WTC11 (cell line): ENCODE results near the gene IL36B. TPM values are rescaled to one million over a fixed set of nuclear protein-coding genes. Genes with fewer than 3 reads are reported as not detected.

ENCODE experiments used
- ATAC-seq: fragments of 200-7000 bp; cut with Tn5 transposase; 2 replicates; pipeline ENCODE4 v1.10.0; 2021; ENCODE audit warnings: mild to moderate bottlenecking, moderate library complexity
- CTCF ChIA-PET: fragments of 300-600 bp; sonication (Branson Sonifier 250); formaldehyde crosslinking; loops from one replicate; lab custom pipeline; 2021; ENCODE audit warnings: antibody characterized with exemption; lab: Charles Lee
- POLR2A ChIA-PET: fragments of 350-600 bp; sonication (Branson Sonifier 250); formaldehyde crosslinking; loops from one replicate; lab custom pipeline; 2021; ENCODE audit warnings: antibody characterized with exemption; lab: Charles Lee
- DNase-seq: peaks from one replicate; pipeline ENCODE4 v3.0.0; 2021; ENCODE audit warnings: low spot score
- H3K27ac Mint-ChIP-seq: 2 replicates; pipeline ENCODE4 v1.8.0; 2021; ENCODE audit warnings: mixed read lengths
- H3K27me3 Mint-ChIP-seq: 2 replicates; pipeline ENCODE4 v1.8.0; 2021; ENCODE audit warnings: low read depth, mild to moderate bottlenecking, moderate library complexity, mixed read lengths
- H3K36me3 Mint-ChIP-seq: 2 replicates; pipeline ENCODE4 v1.8.0; 2021; ENCODE audit warnings: mixed read lengths
- H3K4me1 Mint-ChIP-seq: 2 replicates; pipeline ENCODE4 v1.8.0; 2022; ENCODE audit warnings: mixed read lengths
- H3K4me3 Mint-ChIP-seq: 2 replicates; pipeline ENCODE4 v1.8.0; 2021; ENCODE audit warnings: mild to moderate bottlenecking, moderate library complexity, mixed read lengths
- H3K9me3 Mint-ChIP-seq: 2 replicates; pipeline ENCODE4 v1.8.0; 2021; ENCODE audit warnings: mixed read lengths
- ATF1 ChIP-seq: sonication (generic); formaldehyde crosslinking; IDR thresholded peaks from 2 replicates; pipeline ENCODE4 v1.8.1; 2023; ENCODE audit warnings: mild to moderate bottlenecking, moderate library complexity, missing genetic modification reagents
- CBFB ChIP-seq: sonication (generic); formaldehyde crosslinking; IDR thresholded peaks from 2 replicates; pipeline ENCODE4 v1.8.1; 2022; ENCODE audit warnings: mild to moderate bottlenecking, low read depth, missing genetic modification reagents
- EMX1 ChIP-seq: fragments of 250-450 bp; sonication (Bioruptor Pico); IDR thresholded peaks from 2 replicates; pipeline ENCODE4 v1.8.0; 2021; ENCODE audit warnings: mild to moderate bottlenecking
- ETV6 ChIP-seq: sonication (generic); formaldehyde crosslinking; IDR thresholded peaks from 2 replicates; pipeline ENCODE4 v1.8.1; 2022; ENCODE audit warnings: mild to moderate bottlenecking, missing genetic modification reagents
- GTF2I ChIP-seq: fragments of 250-450 bp; sonication (Bioruptor Pico); conservative IDR thresholded peaks from 2 replicates; pipeline ENCODE4 v1.4.0; 2021; ENCODE audit warnings: mild to moderate bottlenecking
- RELA ChIP-seq: sonication (generic); formaldehyde crosslinking; IDR thresholded peaks from 2 replicates; pipeline ENCODE4 v1.8.1; 2022; ENCODE audit warnings: missing genetic modification reagents, mild to moderate bottlenecking, borderline replicate concordance
- SP1 ChIP-seq: sonication (generic); formaldehyde crosslinking; conservative IDR thresholded peaks from 2 replicates; pipeline ENCODE4 v1.8.1; 2022; ENCODE audit warnings: missing genetic modification reagents
- TEAD4 ChIP-seq: sonication (generic); formaldehyde crosslinking; IDR thresholded peaks from 2 replicates; pipeline ENCODE4 v1.8.0; 2022; ENCODE audit warnings: mild to moderate bottlenecking, missing genetic modification reagents
- ZNF121 ChIP-seq: sonication (generic); formaldehyde crosslinking; IDR thresholded peaks from 2 replicates; pipeline ENCODE4 v1.8.0; 2023; ENCODE audit warnings: missing genetic modification reagents
- ZNF317 ChIP-seq: sonication (generic); formaldehyde crosslinking; IDR thresholded peaks from 2 replicates; pipeline ENCODE4 v1.8.1; 2023; ENCODE audit warnings: low read depth, mild to moderate bottlenecking, moderate library complexity, missing genetic modification reagents, borderline replicate concordance
- ZNF416 ChIP-seq: fragments of 250-450 bp; sonication (Bioruptor Pico); IDR thresholded peaks from 2 replicates; pipeline ENCODE4 v1.9.0; 2021; ENCODE audit warnings: mild to moderate bottlenecking, inconsistent platforms
- ZNF671 ChIP-seq: fragments of 250-450 bp; sonication (Bioruptor Pico); IDR thresholded peaks from 2 replicates; pipeline ENCODE4 v1.8.0; 2021; ENCODE audit warnings: mild to moderate bottlenecking
- total RNA-seq: library from RNA; stranded (reverse); gene quantifications from 3 replicates; pipeline ENCODE4 v1.2.3, GENCODE V29; 2021
- TF ChIP-seq, protein P1 (sequence below): sonication (generic); formaldehyde crosslinking; IDR thresholded peaks from 2 replicates; pipeline ENCODE4 v1.8.1; 2023; ENCODE audit warnings: mild to moderate bottlenecking, missing genetic modification reagents
- TF ChIP-seq, protein P2 (sequence below): sonication (generic); formaldehyde crosslinking; IDR thresholded peaks from 2 replicates; pipeline ENCODE4 v1.8.0; 2023; ENCODE audit warnings: mild to moderate bottlenecking, missing genetic modification reagents
- TF ChIP-seq, protein P3 (sequence below): sonication (generic); formaldehyde crosslinking; IDR thresholded peaks from 2 replicates; pipeline ENCODE4 v1.8.0; 2022; ENCODE audit warnings: mild to moderate bottlenecking, missing genetic modification reagents
- TF ChIP-seq, protein P4 (sequence below): fragments of 250-450 bp; sonication (Bioruptor Pico); IDR thresholded peaks from 2 replicates; pipeline ENCODE4 v1.9.0; 2021; ENCODE audit warnings: mild to moderate bottlenecking
- TF ChIP-seq, protein P5 (sequence below): sonication (generic); formaldehyde crosslinking; IDR thresholded peaks from 2 replicates; pipeline ENCODE4 v1.8.1; 2022; ENCODE audit warnings: missing genetic modification reagents, borderline replicate concordance
- TF ChIP-seq, protein P6 (sequence below): sonication (generic); formaldehyde crosslinking; IDR thresholded peaks from 2 replicates; pipeline ENCODE4 v1.8.1; 2023; ENCODE audit warnings: mild to moderate bottlenecking, missing genetic modification reagents, borderline replicate concordance
- TF ChIP-seq, protein P7 (sequence below): sonication (generic); formaldehyde crosslinking; IDR thresholded peaks from 2 replicates; pipeline ENCODE4 v1.8.1; 2022; ENCODE audit warnings: low read depth, mild to moderate bottlenecking, moderate library complexity, missing genetic modification reagents, borderline replicate concordance

Gene IL36B
- total RNA-seq, 1 experiment from 2014 or later, result not detected

DNA sequence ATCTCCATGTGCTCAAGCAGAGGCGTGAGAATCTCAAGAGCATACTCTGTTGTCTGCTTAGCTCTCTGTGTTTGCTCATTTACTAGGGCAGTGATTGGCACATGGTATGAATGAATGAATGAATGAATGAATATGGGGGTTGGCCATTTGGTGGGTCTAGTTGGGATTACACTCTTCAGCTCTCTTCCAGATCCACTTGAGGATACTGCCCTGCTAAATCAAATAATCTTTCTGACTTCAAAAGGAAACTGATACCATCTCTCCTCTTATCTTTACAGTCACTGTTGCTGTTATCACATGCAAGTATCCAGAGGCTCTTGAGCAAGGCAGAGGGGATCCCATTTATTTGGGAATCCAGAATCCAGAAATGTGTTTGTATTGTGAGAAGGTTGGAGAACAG, 72.9 kb downstream of the IL36B start (continued):
- TF ChIP-seq, protein P1, sequence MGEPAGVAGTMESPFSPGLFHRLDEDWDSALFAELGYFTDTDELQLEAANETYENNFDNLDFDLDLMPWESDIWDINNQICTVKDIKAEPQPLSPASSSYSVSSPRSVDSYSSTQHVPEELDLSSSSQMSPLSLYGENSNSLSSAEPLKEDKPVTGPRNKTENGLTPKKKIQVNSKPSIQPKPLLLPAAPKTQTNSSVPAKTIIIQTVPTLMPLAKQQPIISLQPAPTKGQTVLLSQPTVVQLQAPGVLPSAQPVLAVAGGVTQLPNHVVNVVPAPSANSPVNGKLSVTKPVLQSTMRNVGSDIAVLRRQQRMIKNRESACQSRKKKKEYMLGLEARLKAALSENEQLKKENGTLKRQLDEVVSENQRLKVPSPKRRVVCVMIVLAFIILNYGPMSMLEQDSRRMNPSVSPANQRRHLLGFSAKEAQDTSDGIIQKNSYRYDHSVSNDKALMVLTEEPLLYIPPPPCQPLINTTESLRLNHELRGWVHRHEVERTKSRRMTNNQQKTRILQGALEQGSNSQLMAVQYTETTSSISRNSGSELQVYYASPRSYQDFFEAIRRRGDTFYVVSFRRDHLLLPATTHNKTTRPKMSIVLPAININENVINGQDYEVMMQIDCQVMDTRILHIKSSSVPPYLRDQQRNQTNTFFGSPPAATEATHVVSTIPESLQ (CRISPR knock-in tag), result no peak
- no peak for TF ChIP-seq SP1 (CRISPR knock-in tag)
- no peak for TF ChIP-seq ZNF317 (CRISPR knock-in tag)
- TF ChIP-seq, protein P2, sequence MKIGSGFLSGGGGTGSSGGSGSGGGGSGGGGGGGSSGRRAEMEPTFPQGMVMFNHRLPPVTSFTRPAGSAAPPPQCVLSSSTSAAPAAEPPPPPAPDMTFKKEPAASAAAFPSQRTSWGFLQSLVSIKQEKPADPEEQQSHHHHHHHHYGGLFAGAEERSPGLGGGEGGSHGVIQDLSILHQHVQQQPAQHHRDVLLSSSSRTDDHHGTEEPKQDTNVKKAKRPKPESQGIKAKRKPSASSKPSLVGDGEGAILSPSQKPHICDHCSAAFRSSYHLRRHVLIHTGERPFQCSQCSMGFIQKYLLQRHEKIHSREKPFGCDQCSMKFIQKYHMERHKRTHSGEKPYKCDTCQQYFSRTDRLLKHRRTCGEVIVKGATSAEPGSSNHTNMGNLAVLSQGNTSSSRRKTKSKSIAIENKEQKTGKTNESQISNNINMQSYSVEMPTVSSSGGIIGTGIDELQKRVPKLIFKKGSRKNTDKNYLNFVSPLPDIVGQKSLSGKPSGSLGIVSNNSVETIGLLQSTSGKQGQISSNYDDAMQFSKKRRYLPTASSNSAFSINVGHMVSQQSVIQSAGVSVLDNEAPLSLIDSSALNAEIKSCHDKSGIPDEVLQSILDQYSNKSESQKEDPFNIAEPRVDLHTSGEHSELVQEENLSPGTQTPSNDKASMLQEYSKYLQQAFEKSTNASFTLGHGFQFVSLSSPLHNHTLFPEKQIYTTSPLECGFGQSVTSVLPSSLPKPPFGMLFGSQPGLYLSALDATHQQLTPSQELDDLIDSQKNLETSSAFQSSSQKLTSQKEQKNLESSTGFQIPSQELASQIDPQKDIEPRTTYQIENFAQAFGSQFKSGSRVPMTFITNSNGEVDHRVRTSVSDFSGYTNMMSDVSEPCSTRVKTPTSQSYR (CRISPR knock-in tag), result no peak
- TF ChIP-seq, protein P3, sequence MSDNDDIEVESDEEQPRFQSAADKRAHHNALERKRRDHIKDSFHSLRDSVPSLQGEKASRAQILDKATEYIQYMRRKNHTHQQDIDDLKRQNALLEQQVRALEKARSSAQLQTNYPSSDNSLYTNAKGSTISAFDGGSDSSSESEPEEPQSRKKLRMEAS, result no peak
- TF ChIP-seq, protein P4, sequence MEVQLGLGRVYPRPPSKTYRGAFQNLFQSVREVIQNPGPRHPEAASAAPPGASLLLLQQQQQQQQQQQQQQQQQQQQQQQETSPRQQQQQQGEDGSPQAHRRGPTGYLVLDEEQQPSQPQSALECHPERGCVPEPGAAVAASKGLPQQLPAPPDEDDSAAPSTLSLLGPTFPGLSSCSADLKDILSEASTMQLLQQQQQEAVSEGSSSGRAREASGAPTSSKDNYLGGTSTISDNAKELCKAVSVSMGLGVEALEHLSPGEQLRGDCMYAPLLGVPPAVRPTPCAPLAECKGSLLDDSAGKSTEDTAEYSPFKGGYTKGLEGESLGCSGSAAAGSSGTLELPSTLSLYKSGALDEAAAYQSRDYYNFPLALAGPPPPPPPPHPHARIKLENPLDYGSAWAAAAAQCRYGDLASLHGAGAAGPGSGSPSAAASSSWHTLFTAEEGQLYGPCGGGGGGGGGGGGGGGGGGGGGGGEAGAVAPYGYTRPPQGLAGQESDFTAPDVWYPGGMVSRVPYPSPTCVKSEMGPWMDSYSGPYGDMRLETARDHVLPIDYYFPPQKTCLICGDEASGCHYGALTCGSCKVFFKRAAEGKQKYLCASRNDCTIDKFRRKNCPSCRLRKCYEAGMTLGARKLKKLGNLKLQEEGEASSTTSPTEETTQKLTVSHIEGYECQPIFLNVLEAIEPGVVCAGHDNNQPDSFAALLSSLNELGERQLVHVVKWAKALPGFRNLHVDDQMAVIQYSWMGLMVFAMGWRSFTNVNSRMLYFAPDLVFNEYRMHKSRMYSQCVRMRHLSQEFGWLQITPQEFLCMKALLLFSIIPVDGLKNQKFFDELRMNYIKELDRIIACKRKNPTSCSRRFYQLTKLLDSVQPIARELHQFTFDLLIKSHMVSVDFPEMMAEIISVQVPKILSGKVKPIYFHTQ (CRISPR knock-in tag), result no peak
- no peak for TF ChIP-seq GTF2I (CRISPR knock-in tag)
- no peak for TF ChIP-seq CBFB
- no peak for TF ChIP-seq ETV6 (CRISPR knock-in tag)
- no peak for TF ChIP-seq EMX1 (CRISPR knock-in tag)
- TF ChIP-seq ZNF671 (CRISPR knock-in tag), result no peak
- no peak for TF ChIP-seq ZNF416 (CRISPR knock-in tag)
- TF ChIP-seq, all 79 proteins: peak for 0

DNA sequence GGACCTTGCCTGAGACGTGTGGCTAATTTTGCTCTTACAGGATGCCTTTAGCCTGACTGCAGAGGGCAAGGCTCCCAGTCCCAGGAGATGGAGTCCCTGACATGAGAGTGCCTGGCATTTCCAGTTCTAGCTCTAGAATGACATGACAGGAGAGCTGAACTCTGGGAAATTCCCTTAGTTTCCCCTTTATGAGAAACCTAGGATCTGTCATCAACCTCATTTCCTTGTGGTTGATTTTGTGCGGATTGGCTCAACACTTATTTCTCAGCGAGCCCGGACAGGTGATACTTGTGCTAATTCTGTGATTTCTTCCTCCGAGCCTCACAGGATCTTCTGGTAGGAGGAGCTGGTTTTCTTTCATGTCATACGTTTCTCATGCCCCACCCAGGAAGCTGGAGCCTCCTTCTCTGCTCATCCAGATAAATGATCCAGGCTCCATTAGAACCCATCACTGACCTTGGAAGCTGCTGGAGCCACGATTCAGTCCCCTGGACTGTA, 75.1 kb downstream of the IL36B start, which contains the start of gene IL36G:
TSS of gene IL36G (plus strand) at position 448 of the 498 bp plus-strand sequence. CDS start 633 bp downstream, outside the sequence.
- ATAC-seq, result no peak
- TF ChIP-seq, protein P5, sequence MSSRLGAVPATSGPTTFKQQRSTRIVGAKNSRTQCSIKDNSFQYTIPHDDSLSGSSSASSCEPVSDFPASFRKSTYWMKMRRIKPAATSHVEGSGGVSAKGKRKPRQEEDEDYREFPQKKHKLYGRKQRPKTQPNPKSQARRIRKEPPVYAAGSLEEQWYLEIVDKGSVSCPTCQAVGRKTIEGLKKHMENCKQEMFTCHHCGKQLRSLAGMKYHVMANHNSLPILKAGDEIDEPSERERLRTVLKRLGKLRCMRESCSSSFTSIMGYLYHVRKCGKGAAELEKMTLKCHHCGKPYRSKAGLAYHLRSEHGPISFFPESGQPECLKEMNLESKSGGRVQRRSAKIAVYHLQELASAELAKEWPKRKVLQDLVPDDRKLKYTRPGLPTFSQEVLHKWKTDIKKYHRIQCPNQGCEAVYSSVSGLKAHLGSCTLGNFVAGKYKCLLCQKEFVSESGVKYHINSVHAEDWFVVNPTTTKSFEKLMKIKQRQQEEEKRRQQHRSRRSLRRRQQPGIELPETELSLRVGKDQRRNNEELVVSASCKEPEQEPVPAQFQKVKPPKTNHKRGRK (CRISPR knock-in tag), result no peak
- TF ChIP-seq RELA (CRISPR knock-in tag) (no peak), TEAD4 (no peak), ZNF121 (no peak), ATF1 (no peak)
- TF ChIP-seq, protein P4 (CRISPR knock-in tag), result no peak
- TF ChIP-seq, protein P6, sequence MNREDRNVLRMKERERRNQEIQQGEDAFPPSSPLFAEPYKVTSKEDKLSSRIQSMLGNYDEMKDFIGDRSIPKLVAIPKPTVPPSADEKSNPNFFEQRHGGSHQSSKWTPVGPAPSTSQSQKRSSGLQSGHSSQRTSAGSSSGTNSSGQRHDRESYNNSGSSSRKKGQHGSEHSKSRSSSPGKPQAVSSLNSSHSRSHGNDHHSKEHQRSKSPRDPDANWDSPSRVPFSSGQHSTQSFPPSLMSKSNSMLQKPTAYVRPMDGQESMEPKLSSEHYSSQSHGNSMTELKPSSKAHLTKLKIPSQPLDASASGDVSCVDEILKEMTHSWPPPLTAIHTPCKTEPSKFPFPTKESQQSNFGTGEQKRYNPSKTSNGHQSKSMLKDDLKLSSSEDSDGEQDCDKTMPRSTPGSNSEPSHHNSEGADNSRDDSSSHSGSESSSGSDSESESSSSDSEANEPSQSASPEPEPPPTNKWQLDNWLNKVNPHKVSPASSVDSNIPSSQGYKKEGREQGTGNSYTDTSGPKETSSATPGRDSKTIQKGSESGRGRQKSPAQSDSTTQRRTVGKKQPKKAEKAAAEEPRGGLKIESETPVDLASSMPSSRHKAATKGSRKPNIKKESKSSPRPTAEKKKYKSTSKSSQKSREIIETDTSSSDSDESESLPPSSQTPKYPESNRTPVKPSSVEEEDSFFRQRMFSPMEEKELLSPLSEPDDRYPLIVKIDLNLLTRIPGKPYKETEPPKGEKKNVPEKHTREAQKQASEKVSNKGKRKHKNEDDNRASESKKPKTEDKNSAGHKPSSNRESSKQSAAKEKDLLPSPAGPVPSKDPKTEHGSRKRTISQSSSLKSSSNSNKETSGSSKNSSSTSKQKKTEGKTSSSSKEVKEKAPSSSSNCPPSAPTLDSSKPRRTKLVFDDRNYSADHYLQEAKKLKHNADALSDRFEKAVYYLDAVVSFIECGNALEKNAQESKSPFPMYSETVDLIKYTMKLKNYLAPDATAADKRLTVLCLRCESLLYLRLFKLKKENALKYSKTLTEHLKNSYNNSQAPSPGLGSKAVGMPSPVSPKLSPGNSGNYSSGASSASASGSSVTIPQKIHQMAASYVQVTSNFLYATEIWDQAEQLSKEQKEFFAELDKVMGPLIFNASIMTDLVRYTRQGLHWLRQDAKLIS (CRISPR knock-in tag), result no peak
- TF ChIP-seq, protein P7, sequence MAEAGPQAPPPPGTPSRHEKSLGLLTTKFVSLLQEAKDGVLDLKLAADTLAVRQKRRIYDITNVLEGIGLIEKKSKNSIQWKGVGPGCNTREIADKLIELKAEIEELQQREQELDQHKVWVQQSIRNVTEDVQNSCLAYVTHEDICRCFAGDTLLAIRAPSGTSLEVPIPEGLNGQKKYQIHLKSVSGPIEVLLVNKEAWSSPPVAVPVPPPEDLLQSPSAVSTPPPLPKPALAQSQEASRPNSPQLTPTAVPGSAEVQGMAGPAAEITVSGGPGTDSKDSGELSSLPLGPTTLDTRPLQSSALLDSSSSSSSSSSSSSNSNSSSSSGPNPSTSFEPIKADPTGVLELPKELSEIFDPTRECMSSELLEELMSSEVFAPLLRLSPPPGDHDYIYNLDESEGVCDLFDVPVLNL, result no peak

More for the DNA sequence above, 75.1 kb downstream of the IL36B start, which contains the start of gene IL36G:
- Mint-ChIP-seq H3K4me1 (no peaks in the 10 kb centered on the region), H3K4me3 (no peak within 1 kb of the TSS), H3K9me3 (no peaks in the 10 kb centered on the region), H3K27ac (no peak within 1 kb of the TSS), H3K27me3 (peaks cover 46% of the 10 kb centered on the region), H3K36me3 (no peaks in the 10 kb centered on the region)
- POLR2A ChIA-PET, result no interaction called here
- CTCF ChIA-PET, result interaction anchor here (1.3 to 3.0 kb wide), 3 partner anchors 18 to 221 kb away, joined by 4 to 12 read pairs (median 6); no protein-coding TSS in a partner anchor
- DNase-seq, result no peak
